Right renal cortex interstitium (tissue), 3 donors: ENCODE measurements around the gene ATG14. TPM values are rescaled to one million over a fixed set of nuclear protein-coding genes. Genes with fewer than 3 reads are reported as not detected.
"Not testable (repeated sequence)": the region's sequence is repeated elsewhere in the genome, so short reads cannot be mapped to it uniquely, and the experiment has no call there.

Source experiments
- DNase-seq, 3 donors: peaks; one replicate each; pipeline ENCODE4 v3.0.0-alpha.2; 2013; ENCODE audit warnings: low read depth in 3 of 3, low spot score in 2 of 3
- polyA plus RNA-seq, 3 donors: library from polyadenylated mRNA; unstranded; fragments of 120-200 nt; gene quantifications; one replicate each; pipeline ENCODE4 v1.2.1, GENCODE V29; 2013; ENCODE audit not compliant: insufficient read length in 3 of 3

Gene ATG14
- polyA plus RNA-seq, 3 donors, result 18.4 to 22.3 (median 19.7) TPM

GRCh38 chr14:55434805-55435174 is 23.2 kb upstream of the ATG14 start:
- DNase-seq, result no peak

GRCh38 chr14:55433880-55434804 is 22.5 kb upstream of the ATG14 start:
- DNase-seq, result no peak

DNA sequence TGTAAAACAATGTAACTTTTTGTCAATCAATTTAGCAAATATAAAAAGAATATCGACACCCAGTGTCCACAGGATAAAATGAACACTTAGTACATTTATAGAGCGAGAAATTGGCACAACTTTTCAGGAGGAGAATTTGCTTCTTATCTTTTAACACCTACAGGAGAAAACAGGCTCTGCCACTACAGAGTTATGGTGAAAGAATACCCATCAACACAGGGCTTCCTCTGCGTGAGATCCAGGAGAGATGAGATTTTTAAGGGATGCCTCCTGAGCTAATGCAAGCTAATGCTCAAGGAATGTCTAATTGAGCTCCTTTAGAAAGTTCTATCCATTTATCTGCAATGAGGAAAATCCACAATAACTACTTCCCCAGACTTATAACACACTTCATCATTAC is 21.0 kb upstream of the ATG14 start:
- no peak for DNase-seq

DNA sequence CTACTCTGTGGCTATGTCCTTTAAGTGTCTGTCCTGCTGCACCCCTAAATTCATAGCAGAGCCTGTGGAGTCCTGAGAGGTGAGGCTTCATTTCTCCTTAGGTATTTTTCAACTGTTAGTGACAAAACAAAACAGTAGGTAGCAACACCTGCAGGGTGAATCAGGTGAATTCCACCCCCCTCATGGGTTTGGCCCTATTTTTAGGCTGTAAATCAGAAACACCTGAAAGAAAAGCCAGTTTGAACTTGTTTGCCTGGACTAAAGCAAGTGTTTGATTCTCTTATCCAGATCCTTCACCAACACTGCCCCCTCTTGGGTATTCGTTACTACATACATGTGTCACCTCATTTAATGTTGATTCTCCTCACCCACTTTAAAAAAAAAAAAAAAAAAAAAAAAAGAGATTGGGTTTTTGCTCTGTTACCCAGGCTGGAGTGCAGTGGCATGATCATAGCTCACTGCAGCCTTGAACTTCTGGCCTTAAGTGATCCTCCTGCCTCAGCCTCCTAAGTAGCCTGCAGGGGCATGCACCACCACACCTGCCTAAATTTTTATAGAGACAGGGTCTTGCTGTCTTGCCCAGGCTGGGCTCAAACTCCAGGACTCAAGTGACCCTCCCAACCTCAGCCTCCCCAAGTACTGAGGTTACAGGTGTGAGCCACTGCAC is 18.5 kb upstream of the ATG14 start:
- no peak for DNase-seq

DNA sequence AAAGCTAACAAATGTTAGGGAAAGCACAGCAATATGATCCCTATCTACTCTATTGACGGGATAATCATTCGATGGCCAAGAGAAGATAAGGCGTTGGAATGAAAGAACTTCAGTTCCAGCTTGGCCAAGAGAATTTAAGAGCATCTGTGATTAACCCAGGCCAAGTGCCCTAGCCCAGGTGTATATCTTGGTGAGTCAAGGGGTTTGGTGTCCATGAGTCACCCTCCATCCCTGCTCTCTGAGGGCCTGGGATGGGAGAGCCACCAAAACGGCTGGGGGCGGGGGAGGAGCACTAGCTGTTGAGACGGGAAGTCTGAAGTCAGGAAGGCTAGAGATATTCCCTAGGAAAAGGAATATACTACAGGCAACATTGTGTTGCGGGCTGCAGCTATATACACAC is 15.8 kb upstream of the ATG14 start:
- no peak for DNase-seq

DNA sequence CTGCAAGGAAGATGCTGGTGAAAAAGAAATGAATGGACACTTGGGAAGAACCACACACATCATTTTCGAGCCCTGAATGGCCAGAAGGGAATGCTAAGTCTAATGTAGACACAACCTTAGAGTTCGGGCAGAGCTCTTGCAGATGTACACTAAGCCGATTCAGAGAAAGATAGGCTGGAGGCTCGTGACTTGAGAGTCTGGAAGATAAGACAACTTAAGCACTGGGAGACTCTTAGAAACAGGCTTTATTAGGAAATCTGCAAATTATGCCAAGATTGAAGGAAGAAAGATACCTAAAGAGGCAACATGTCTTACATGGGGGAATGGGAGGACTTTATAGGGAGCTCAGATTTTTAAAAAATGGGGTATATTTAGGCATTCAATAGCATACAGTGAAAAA is 15.3 kb upstream of the ATG14 start:
- no peak for DNase-seq

- no peak for DNase-seq
Observed at GRCh38 chr14:55425091-55425490, 13.5 kb upstream of the ATG14 start.

DNA sequence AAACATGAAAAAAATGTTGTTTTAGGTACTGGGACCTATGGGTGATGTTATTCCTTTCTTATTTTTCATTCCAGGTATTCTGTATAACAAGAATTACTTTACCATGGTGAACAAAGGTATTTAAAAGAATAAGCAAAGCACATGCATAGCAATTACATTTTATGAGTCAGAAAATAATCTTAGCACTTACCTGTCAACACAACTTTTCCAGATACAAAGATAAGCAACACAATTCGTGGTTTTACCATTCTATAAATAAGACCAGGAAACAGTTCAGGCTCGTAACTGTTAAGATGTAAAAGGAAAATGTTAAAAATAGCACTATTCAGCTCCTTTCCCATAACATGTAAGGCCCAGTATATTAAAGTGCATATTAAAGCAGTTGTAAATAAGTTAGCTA is 12.3 kb upstream of the ATG14 start:
- DNase-seq, result no peak

DNA sequence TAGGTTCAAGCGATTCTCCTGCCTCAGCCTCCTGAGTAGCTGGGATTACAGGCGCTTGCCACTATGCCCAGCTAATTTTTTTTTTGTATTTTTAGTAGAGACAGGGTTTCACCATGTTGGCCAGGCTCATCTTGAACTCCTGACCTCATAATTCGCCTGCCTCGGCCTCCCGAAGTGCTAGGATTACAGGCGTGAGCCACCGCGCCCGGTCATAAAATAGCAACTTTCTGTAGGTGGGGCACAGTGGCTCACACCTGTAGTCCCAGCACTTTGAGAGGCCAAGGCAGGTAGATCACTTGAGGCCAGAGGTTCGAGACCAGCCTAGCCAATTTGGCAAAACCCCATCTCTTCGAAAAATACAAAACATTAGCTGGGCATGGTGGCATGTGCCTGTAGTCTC is 10.7 kb upstream of the ATG14 start:
- DNase-seq, result not testable (repeated sequence)

DNA sequence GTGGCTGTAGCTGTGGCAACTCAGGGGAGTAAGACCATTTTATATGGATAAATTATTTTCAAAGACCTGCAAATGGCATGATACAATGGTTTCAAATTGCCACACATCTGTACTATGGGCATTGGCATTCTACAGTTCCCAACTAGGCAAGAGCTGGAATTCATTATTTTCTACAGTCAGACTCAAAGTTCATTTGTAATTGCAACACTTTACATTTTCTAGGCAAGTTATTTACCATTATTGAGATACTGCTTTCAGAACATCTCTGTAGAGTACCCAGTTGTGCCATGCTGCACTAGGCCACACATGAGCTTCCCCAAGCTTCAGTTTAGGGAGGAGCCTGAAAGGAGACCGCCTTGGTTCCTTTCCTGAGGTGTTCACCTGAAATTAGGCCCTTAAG is 8.0 kb upstream of the ATG14 start:
- DNase-seq, result no peak

- no peak for DNase-seq
Observed at GRCh38 chr14:55418411-55418810, 6.8 kb upstream of the ATG14 start.

- no peak for DNase-seq
Observed at GRCh38 chr14:55417955-55418354, 6.3 kb upstream of the ATG14 start.

DNA sequence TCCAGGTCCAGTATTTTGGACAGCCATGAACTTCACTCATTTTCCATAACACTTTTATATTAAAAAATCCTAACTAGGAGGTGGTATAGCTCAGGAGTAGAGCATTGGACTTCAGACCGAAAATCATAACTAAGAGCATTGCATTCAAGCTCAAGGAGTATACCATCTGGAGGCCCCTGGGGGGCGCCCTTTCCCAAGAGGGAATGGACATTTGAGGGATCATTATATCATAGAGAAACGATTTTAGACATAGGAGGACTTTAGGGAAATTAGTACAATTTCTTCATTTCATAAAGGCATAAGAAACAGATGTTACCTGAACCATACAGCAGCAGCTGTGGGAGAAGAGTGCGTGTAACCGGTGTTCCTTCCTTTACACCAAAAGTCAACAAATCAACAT is 5.2 kb upstream of the ATG14 start:
- DNase-seq, result no peak

- DNase-seq, result no peak
Observed at GRCh38 chr14:55414551-55414950, 2.9 kb upstream of the ATG14 start.

GRCh38 chr14:55412676-55413075 is 1.0 kb upstream of the ATG14 start:
- no peak for DNase-seq

DNA sequence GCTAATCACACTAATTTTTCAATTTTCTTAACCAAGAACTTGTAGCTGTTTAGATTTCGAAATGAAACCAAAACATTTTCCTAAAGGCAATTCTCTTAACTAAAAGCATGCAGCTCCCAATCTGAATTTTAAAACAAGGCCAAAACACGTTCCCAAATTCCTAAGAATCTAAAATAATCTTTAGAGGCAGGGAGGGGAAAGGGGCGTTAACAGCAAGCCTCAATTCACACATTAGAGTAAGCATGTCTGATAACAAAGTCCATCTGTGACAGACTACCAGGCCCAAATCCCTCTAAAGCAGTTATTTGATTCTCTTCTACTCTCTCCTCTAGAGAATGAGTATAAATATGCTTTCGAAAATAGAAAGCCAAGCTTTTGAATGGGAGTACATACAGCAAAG is 754 bp downstream of the ATG14 start:
- DNase-seq, result no peak

DNA sequence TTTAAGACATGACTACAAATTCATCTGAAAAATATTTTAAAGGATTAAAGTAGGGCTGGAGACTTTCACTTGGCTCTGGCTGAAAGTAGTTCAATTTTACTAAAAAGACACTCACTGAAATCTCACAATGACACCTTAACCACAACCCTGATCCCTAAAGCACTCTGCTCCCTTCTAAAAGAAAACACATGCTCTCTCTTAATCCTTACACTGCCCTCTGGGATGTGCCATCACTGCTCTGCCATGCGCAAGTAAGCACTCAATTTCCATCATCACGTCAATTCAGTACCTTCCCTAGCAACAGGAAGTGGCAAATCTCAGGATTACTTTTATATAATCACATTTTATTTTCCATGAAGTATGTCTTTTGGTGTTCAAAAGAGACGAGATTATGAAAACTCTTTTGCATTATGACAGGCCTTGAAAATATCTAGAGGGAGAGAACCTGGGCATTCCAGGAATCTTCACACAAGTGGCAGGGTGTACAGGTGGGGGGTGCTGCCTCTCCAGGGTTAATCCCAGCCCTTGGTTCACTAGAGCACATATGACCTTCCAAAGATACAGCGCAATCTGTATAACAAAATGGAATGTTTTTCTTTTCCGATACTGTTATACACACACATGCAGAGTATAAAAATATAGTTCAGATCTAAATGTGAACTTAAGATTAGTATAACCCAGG is 7.3 kb downstream of the ATG14 start:
- DNase-seq, result no peak

GRCh38 chr14:55401751-55402150 is 9.9 kb downstream of the ATG14 start:
- no peak for DNase-seq

DNA sequence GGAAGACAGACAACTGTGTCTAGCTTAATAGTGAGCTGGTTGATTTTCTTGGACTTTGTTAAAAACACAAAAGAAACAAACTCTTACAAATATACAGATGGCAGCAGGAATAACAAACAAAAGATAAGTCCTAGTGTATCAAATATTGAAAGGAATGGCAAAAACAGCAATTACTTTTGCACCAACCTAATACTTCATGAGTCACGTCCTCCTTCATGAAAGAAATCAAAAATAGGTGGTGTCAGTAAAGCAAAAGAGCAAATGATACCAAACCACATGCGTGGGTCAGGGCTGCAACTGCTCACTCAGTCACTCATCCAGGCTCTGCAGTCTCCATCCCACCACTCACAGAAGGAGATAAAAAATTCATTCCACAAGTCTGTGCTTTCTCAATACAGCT is 11.8 kb downstream of the ATG14 start:
- DNase-seq, result no peak

- DNase-seq, result no peak
Observed at GRCh38 chr14:55399183-55399582, 12.4 kb downstream of the ATG14 start.

DNA sequence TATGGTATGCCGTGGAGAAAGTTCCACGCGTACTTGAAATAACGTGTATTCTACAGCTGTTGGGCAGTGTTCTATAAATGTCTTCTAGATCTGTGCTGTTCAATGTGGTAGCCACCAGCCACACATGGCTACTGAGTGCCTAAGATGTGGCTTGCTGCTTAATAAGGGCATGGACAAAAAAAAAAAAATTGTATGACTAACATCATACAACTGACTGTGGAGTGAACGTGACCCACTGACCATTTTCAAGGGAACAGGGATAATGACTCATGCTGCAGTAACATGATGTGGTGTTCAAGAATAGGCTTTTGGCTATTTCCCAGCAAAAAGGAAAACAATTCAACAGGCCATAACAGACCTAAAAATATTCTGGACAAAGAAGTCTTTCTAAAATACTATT is 13.0 kb downstream of the ATG14 start:
- no peak for DNase-seq

GRCh38 chr14:55389330-55389729 is 22.3 kb downstream of the ATG14 start:
- no peak for DNase-seq
